DOHH2 (cell line): ENCODE data around the gene PTGR2.

ENCODE experiments used
- H3F3A ChIP-seq: fragments of 200-600 bp; sonication (generic), shearing (Covaris generic); 2 replicates; pipeline ENCODE4 v1.6.0; 2016; ENCODE audit warnings: antibody characterized with exemption, mild to moderate bottlenecking; ENCODE audit not compliant: control insufficient read depth, insufficient read depth
- H3K27ac ChIP-seq: fragments of 200-600 bp; sonication (generic); 2 replicates; pipeline ENCODE4 v1.5.1; 2014; ENCODE audit warnings: low read depth, mild to moderate bottlenecking, low read length, moderate library complexity
- H3K27me3 ChIP-seq: fragments of 200-600 bp; sonication (generic); 2 replicates; pipeline ENCODE4 v1.6.1; 2014; ENCODE audit warnings: mild to moderate bottlenecking, low read length, mixed read lengths; ENCODE audit not compliant: control insufficient read depth
- H3K36me3 ChIP-seq: fragments of 200-600 bp; sonication (generic); 2 replicates; pipeline ENCODE4 v1.6.1; 2014; ENCODE audit warnings: mild to moderate bottlenecking, low read length, moderate library complexity, mixed read lengths; ENCODE audit not compliant: control insufficient read depth
- H3K4me1 ChIP-seq: fragments of 200-600 bp; sonication (generic); 2 replicates; pipeline ENCODE4 v1.6.1; 2014; ENCODE audit warnings: mild to moderate bottlenecking, low read length, mixed read lengths; ENCODE audit not compliant: control insufficient read depth
- H3K4me2 ChIP-seq: fragments of 200-600 bp; sonication (generic); 2 replicates; pipeline ENCODE4 v1.6.0; 2014; ENCODE audit warnings: mild to moderate bottlenecking, low read length, moderate library complexity
- H3K4me3 ChIP-seq: fragments of 200-600 bp; sonication (generic); 2 replicates; pipeline ENCODE4 v1.5.1; 2014; ENCODE audit warnings: mild to moderate bottlenecking, low read length, mixed read lengths
- H3K79me2 ChIP-seq: fragments of 200-600 bp; sonication (generic); 2 replicates; pipeline ENCODE4 v1.6.1; 2014; ENCODE audit warnings: mild to moderate bottlenecking, low read length, mixed read lengths; ENCODE audit not compliant: control insufficient read depth
- H3K9me2 ChIP-seq: fragments of 200-600 bp; sonication (generic); replicated peaks from 2 replicates; pipeline ENCODE4 v1.6.1; 2014; ENCODE audit warnings: mild to moderate bottlenecking, low read length, mixed read lengths; ENCODE audit not compliant: control insufficient read depth
- H3K9me3 ChIP-seq: fragments of 200-600 bp; sonication (generic); 2 replicates; pipeline ENCODE4 v1.6.1; 2014; ENCODE audit warnings: antibody characterized with exemption, low read length, mixed read lengths; ENCODE audit not compliant: control insufficient read depth, insufficient read depth
- H4K20me1 ChIP-seq: fragments of 200-600 bp; sonication (generic); 2 replicates; pipeline ENCODE4 v1.6.0; 2014; ENCODE audit warnings: low read depth, mild to moderate bottlenecking, antibody characterized with exemption, low read length, moderate library complexity; ENCODE audit not compliant: control insufficient read depth, insufficient read depth
- EZH2phosphoT487 ChIP-seq: fragments of 200-600 bp; sonication (generic); IDR thresholded peaks from 2 replicates; pipeline ENCODE4 v1.6.1; 2017; ENCODE audit warnings: borderline replicate concordance, mild to moderate bottlenecking, antibody characterized with exemption, low read length, moderate library complexity, mixed read lengths
- TF ChIP-seq, protein P1 (sequence below): fragments of 200-600 bp; sonication (generic); IDR thresholded peaks from one replicate; pipeline ENCODE4 v1.5.1; 2014; ENCODE audit warnings: antibody characterized with exemption, mild to moderate bottlenecking, low read depth, low read length; ENCODE audit not compliant: poor library complexity, severe bottlenecking

Gene PTGR2

DNA sequence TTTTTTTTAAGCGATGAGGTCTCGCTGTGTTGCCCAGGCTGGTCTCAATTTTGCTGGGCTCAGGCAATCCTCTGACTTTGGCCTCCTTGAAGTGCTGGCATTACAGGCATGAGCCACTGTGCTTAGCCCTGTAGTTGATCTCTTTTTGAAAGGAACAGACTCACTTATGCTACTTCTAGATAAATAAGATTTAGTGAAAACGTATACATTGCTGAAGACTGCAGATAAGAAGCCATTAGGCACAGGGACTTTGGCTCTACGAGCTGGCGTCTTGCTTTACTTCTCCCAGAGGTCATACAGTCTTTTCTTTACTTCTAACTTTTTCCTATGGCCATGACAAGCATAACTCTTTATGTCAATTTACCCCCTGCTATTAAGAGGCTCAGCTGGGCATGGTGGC, 9.4 kb downstream of the PTGR2 start:
- Histone ChIP-seq H4K20me1 (no peaks in the 10 kb centered on the region), H3F3A (peaks cover 13% of the 10 kb centered on the region)
- TF ChIP-seq, protein P1, sequence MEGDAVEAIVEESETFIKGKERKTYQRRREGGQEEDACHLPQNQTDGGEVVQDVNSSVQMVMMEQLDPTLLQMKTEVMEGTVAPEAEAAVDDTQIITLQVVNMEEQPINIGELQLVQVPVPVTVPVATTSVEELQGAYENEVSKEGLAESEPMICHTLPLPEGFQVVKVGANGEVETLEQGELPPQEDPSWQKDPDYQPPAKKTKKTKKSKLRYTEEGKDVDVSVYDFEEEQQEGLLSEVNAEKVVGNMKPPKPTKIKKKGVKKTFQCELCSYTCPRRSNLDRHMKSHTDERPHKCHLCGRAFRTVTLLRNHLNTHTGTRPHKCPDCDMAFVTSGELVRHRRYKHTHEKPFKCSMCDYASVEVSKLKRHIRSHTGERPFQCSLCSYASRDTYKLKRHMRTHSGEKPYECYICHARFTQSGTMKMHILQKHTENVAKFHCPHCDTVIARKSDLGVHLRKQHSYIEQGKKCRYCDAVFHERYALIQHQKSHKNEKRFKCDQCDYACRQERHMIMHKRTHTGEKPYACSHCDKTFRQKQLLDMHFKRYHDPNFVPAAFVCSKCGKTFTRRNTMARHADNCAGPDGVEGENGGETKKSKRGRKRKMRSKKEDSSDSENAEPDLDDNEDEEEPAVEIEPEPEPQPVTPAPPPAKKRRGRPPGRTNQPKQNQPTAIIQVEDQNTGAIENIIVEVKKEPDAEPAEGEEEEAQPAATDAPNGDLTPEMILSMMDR, result no peak
- TF ChIP-seq EZH2phosphoT487, result no peak

DNA sequence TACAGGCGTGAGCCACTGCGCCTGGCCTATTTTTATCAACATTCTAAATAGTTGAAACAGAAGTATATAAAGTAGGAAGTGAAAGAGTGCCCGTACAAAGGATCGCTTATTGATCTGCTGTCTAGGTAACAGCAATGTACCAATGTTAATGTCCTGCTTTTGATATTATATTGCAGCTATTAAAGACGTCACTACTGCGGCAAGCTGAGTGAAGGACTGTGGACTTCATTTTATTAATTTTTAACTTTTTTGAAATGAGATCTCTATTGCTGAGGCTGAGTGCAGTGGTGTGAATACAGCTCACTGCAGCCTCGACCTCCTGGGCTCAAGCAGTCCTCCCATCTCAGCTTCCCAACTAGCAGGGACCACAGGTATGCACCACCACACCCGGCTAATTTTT, 10.8 kb downstream of the PTGR2 start:
- H3K9me2 ChIP-seq, result no peaks in the 10 kb centered on the region
- H3K79me2 ChIP-seq, result no peaks in the 10 kb centered on the region
- H3K4me2 ChIP-seq, result no peak overlapping the region
- no peaks in the 10 kb centered on the region for H4K20me1 ChIP-seq
- H3K36me3 ChIP-seq, result no peaks in the 10 kb centered on the region
- TF ChIP-seq, protein P1, result no peak
- no peak for TF ChIP-seq EZH2phosphoT487
- no peak overlapping the region for H3K4me3 ChIP-seq
- H3K27me3 ChIP-seq, result no peaks in the 10 kb centered on the region
- peaks cover 5% of the 10 kb centered on the region for H3K4me1 ChIP-seq
- H3F3A ChIP-seq, result peaks cover 13% of the 10 kb centered on the region
- no peaks in the 10 kb centered on the region for H3K9me3 ChIP-seq
- no peak overlapping the region for H3K27ac ChIP-seq

More for the DNA sequence above, 9.4 kb downstream of the PTGR2 start:
- no peaks in the 10 kb centered on the region for H3K9me3 ChIP-seq
- no peaks in the 10 kb centered on the region for H3K36me3 ChIP-seq
- no peak overlapping the region for H3K4me2 ChIP-seq
- no peaks in the 10 kb centered on the region for H3K79me2 ChIP-seq
- H3K4me1 ChIP-seq, result peaks cover 5% of the 10 kb centered on the region
- no peaks in the 10 kb centered on the region for H3K9me2 ChIP-seq
- no peak overlapping the region for H3K4me3 ChIP-seq
- H3K27ac ChIP-seq, result no peak overlapping the region
- H3K27me3 ChIP-seq, result no peaks in the 10 kb centered on the region

DNA sequence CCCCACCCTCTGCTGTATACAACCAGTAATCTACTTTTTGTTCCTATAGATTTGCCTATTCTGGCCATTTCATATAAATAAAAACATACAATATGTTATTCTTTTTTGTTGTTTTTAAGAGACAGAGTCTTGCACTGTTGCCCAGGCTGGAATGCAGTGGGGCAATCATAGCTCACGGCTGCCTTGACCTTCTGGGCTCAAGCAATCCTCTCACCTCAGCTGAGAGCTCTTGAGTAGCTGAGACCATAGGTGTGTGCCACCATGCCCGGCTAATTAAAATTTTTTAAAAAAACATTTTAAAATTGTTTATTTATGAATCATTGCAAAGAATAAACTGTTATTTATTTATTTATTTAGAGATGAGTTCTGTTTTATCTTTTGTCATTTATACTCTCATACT, 11.6 kb downstream of the PTGR2 start:
- Histone ChIP-seq H3K9me3 (no peaks in the 10 kb centered on the region), H3F3A (peaks cover 13% of the 10 kb centered on the region), H3K79me2 (no peaks in the 10 kb centered on the region), H3K36me3 (no peaks in the 10 kb centered on the region), H3K9me2 (no peaks in the 10 kb centered on the region), H3K27me3 (no peaks in the 10 kb centered on the region), H3K4me3 (no peak overlapping the region), H3K4me2 (no peak overlapping the region), H3K4me1 (peaks cover 5% of the 10 kb centered on the region), H3K27ac (no peak overlapping the region), H4K20me1 (no peaks in the 10 kb centered on the region)
- TF ChIP-seq EZH2phosphoT487, result no peak
- TF ChIP-seq, protein P1, result no peak
